NCI-H748 (cell line): Measurements from ENCODE around the gene PTPRT.

Experiments used
- DNase-seq: peaks from one replicate; lab custom pipeline; 2025; ENCODE audit not compliant: unreplicated experiment; lab: John Stamatoyannopoulos, UW

Gene PTPRT

DNA sequence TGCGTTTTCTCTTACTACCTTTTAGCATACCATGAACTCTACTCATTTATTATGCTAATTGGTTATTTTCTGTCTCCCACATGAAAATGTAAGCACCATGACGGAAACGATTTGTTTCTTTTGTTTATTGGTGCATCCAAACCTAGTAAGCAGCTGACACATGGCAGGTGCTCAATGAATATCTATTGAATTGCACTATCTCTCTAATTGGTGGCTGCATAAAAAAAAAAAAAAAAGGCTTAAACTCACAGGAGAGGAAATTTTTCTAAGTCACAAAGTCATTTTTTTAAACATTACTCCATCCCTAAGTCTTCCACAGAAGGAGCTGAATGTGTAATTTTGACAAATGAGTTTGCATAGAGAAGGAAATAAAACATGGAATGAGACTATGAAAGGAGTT, 608.4 kb downstream of the PTPRT start:
- DNase-seq, result no peak

DNA sequence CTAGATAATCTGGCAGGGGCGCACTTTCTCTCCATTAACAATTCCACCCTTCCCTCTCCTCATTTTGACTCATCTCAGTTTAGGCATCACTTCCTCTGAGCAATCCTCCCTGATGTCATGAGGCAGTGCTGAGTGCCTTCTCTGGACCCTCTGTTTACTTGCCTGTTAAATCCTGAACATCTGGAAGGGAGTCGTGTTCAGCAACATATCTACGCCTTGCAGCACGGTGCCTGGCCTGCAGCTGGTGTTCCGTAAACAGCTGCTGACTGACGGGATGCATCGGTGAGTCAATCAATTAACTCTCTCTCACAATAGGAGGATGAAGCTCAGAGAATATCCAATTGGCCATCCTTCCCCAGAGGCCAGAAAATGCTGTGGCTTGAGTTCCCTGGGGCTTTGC, 613.5 kb downstream of the PTPRT start:
- DNase-seq, result peak; percentile 46

DNA sequence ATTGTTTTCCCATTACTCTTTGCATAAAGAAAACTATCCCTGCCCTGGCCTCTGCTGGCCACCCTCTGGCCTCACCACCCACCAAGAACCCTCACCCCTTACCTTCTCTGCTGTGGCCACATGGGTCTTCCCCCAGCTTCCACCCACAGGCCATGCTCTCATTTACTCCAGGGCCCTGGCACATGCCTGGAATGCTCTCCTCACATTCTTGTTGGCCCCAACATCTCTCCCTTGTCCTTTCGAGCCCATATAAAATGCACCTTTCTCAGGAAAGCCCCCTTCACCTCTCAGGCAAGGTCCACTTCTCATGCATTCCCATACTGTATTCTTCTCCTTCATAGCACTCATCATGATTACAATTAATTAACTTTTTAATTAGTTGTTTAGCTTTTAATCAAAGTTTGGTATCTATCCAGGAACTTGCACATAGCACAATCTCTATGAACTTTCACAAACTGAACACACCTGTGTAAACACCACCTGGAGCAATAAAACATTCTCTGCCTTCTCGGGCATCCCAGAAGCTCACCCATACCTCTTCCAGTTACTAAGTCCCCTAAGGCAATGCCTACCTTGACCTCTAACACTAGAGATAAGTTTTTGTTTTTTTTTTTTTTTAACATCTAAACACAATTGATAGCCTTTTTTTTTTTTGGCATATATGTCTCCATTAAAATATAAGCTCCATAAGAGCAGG, 617.2 kb downstream of the PTPRT start:
- DNase-seq, result no peak

DNA sequence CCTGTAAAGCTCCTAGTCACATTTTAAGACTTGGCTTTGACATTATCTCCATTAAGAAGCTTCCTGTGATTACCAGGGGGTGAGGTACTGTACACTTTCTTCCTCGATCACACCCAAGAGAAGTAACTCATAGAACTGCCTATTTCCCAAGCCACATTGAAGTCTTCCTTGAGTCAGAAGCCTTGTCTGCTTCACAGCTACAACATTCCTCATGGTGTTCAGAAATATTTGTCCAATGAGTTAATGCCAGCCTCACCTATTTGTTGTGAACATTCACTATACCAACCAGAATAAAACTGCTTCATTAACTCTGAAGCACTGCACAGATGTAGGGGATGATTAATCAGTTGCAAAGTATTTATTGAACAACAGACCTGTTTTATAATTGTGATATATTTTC, 622.3 kb downstream of the PTPRT start:
- DNase-seq, result no peak

DNA sequence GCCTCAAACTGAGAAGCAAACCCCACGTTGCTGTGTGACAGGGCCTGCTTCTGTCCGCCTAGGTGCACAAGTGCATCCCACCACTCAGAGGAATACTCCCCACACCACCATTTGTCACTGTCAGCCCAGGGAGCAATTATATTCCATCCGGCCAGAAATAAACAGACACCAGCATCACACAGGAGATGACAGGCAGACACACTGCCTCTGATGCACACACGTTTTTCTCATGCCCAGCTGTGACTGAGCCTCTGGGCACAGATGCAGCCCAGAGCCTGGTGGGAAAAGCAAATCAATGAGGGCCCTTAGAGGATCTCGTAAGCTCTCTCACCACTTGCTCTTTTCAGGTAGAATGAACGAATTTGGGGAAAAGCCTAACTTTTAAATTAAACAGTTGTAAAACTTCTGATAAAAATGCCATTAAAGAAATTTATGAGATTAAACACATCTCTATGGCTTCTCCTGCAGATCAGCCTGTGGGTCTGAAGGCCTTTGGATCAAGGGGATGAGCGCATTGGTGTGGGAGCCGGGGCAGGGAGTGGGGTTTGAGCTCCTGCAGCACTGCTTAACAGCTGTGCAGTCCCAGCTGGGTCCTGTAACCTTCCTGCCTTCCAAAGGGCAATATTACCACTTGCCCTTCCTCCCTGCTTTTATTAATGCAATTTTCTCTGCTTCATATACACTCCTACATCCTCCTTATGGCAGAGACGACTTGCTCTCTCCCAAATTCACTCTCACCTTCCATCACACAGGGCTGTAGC, 624.3 kb downstream of the PTPRT start:
- no peak for DNase-seq

DNA sequence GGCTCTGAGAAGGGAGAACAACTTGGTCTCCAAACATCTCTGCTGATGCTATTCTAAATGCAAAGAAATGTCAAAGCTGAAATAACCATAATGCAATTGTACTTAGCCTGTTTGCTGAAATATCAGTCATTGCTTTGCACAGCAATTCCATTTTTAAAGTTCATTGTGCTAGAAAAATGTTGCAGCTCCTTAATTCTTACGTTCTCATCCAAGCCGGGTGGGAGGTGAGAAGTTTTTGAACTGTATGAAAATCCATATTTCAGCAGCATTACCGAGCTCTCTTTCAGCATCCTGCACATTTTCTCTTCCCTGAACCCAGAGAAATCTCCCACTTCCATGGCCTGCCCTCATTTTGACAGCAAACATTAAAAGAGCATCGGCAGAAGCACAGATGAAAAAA, 630.0 kb downstream of the PTPRT start:
- DNase-seq, result no peak

DNA sequence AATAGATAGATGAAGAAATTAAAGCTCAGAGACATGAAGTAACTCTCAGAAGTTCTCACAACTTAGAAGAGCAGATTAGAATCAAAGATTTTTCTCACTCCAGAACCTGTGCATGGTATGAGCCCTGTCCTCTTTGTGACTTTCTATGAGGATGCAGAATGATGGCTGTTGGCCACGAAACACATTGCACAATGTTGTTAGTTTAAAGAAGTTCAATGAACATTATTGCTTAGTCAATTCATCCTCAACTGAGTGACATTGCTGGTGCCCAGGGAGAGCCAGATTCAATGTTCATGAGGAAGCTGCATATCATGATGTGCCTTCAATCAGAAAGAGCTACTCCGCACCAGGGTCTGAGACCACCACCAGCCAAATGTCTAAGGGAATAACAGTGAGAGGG, 633.1 kb downstream of the PTPRT start:
- DNase-seq, result no peak

DNA sequence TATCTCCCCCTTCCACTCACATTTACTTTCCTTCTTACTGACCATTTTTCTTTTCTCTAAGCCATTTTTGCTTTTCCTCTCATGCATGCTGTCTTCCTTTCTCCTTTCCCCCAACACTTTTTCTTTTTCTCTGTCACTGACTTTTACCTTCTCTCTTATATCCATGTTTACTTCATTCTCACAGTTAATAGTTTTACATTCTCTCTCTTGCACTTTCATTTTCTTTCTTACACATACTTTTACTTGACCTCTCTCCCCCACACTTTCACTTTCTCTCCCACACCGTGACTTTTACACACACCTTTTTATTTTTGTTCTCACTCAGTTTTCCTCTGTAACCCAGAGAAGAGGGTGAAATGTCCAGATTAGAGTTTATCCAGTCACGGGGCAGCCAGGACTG, 636.3 kb downstream of the PTPRT start:
- DNase-seq, result no peak

DNA sequence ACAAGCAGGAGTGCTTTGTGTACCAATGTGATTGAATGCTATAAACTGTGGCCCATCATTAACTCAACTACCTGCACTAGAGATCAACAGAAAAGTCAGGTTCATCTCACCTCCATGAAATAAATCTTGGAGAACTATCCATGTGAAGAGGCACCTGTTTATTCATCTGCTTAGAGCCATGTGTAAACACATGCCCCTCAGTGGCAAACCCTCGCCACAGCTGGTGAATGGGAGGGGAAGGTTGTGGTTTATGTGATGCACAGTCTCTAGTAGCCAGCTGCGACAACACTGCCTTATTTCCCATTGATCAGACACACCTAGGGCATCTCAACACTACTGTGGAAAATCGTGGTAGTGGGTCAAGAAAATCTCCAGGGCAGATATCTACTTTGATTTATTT, 640.2 kb downstream of the PTPRT start:
- DNase-seq, result peak; percentile 99

DNA sequence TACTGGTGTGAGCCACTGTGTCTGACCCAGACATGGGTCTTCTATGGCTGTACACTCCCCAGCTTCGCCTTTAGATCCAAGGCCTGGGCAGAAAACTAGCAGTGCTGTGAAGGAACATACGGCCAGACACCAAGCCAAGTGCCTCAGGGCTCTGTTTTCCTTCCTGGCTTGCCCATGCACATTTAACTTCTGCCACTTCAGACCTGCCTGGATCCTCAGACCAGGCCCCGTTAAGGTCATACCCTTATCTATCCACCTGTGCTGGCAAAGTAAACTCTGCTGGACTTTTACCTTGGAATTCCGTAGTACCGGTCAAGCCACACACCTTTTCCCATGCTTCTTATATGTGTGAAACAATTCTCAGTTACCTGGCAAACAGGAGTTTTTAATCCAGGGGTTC, 644.8 kb downstream of the PTPRT start:
- DNase-seq, result no peak

DNA sequence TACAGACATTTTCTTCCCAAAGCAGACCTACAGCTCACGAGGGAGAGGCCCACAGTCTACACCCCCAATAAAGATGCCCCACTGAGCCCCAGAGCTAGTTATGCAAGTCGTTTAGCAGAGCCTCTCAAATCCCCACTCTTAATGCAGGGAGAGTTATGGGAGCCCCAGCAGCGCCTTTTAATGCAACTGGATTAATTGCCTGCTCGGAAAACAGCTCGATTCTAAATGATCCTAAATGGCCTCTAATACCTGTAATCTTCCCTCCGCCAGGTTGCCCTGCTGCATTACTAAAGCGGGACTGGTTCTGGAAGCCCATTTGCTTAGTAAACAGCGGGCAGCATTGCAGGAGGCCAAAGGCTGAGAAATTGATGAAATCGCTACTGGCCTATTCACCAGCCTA, 656.9 kb downstream of the PTPRT start:
- peak; percentile 30 for DNase-seq

DNA sequence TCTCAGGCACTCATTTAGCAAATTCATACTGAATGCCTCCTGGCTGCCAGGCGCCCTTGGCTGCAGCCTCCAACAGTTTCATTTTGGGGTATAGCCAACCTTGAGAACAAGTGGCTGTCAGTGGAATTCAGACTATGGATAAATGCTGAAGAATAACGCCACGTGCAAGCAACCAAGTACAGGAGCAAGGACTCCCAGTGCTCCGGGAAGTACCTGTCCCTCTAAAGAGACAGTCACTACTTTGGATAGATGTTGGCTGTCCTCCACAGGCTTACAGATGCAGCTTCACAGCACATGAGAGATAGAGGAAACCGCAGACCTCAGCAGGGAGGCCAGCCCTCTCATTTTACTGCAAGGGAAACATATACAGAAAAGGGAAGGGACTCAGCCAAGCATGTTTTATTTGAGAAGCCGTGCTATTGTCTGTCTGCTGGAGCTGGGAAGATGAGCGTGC, 658.2 kb downstream of the PTPRT start:
- DNase-seq, result peak; percentile 92

DNA sequence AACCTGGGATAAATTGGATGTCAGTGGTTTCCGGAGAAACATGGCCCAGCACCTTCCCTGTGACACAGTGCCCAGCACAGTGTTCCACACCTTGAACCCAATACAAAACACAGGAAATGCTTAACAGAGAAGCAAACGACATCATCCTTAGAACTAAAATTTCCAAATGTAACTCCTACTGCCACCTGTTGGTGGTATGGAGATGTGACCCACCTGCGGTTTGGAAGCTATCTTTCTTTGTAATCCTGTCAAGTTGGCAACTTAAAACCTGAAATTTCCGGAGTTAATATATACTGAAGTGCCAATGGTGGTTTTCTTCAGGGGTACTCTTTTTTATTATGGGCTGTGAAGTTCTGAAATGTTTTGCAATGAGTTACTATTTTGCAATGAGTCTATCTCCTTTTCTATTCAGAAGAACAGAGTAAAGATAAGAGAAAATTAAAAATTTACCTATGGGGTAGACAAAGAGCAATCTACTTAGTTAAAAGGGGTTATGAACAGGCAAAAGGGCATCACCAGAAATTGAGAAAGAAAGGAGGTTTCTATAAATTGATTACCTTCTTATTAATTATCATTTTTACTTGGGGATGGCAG, 658.8 kb downstream of the PTPRT start:
- DNase-seq, result peak; percentile 82

DNA sequence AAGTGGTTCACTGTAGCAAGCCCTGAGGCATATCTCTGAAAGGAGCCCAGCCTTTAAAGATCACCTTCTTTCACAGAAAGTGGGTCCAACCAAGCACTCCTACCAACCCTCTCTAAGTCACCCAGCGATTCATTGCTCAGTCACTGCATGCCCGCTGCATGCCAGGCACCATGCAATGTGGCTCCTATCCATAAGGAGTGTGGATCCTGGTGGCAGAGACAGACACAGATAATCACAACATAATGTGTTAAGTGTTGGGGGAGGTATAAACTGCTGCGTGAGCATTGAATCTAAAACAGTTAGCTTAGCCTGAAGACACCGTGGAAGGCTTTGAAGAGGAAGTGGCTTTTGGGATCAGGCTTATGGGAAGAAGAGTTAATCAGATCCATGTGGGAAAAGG, 659.5 kb downstream of the PTPRT start:
- DNase-seq, result peak; percentile 11

DNA sequence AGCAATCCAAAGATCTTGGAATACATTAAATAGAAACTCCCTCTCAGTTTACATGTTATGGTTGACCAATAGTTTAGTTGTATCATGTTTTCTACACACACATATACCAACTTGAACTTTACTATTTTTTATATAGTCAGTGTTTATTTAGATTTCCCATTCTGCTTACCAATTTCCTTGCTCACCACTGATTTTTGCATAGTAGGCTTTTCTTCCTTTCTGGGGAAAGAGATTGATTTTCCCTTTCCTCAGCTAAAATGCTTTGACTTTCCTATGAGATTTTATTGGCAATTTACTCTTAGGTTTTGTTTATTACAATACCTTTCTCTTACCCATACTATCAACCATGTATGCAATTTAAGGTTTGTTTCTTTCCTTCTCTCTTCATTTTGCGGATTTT, 665.6 kb downstream of the PTPRT start:
- no peak for DNase-seq

DNA sequence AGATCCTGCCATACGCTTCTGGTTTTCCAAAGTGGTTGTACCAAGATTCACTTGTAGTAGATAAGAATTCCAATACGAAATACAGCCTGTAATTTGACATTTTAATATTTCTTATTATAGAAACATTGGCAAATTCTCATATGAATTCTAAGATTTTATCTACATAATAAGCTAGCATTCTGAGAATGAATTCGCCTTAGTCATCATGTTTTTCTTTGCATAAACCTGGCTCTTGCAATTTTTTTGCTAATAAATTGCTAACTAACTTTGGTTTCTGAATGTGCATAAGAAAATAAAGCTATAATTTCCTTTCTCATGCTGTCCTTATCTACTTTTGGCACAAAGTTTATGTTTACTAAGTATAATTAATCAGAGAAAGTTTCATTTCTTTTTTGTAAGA, 673.0 kb downstream of the PTPRT start:
- DNase-seq, result no peak

DNA sequence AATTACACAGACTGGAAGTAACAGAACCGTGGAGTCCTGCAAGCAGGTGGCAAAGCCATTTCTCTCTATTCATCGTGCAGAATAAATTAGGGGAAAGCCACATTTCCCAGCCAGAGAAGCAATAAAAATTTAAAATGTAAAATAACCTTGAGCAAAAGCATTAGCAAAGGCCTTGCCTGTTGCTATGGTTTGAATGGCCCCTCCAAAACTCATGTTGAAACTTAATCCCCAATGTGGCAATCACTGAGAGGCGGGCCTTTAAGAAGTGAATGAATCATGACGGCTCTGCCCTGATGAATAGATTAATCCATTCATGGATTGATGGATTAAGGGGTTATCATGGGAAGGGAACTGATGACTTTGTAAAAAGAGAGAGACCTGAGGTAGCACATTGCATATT, 679.0 kb downstream of the PTPRT start:
- DNase-seq, result no peak

DNA sequence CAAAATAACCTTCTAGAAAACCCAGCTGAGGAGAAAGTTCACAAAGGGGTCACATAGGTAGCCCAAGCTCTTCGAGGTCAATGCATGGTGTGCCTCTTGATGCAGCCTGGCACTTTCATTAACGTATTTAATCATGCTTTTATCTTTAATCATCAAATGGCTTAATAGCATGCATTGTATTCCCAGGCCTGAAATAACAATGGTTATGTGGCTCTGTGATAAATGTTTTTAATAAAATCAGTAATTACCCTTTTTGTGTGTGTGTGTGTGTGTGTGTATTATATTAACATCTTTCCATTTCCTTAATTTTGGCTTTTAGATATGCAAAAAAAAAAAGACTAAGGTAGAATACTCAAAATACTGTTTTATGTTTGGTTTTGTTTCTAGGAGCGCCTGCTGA, 681.8 kb downstream of the PTPRT start:
- DNase-seq, result no peak

DNA sequence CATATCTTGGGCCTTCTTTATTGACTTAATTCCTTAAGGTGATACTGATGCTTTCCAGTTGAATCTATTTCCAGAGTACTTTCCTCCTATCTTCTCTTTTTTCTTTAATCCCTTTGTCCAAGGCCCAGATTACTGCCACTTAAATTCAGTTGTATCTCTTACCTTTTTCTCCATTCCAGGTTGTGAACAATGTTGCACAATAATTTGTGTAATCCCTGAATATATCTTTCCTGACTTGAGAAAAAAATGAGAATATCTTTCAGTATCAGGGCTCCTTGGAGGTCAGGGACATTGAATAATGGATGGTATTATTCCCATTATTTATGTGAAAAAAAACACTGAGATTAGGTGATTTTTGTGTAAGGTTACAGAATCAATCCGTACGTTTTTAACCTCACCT, 683.3 kb downstream of the PTPRT start:
- no peak for DNase-seq

DNA sequence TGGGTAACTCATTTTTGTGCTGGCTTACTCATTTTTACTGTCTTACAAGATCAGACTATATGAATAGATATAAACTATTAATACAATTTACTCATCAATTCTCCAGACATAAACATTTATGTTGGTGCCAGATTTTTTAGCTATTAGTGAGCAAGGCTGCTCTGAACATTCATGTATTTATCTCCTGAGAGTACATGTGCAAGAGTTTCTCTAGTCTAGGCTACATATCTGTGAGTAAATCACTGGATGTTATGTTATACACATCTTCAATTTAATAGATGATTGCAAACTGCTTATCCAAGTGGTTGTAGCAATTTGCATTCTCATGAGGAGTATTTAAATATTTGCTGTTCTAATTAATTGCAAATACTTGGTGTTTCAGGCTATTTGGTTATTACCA, 687.1 kb downstream of the PTPRT start:
- DNase-seq, result no peak

DNA sequence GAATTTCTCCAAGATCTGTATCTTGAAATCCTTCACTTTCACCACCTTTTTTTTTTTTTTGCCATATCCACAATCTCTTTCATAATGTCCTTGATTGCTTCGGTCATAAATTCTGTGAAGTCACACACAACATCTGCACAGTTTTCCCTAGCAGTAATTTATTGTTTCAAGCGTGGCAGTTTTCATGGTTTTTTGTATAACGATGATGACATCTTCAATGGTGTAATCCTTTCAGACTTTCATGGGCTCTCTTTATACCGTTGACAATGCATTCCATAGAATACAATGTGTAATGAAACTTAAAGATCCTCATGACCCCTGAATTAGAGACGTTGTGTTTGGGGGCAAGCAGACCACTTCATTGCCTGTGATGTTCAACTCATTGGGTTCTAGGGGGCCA, 693.1 kb downstream of the PTPRT start:
- DNase-seq, result no peak

DNA sequence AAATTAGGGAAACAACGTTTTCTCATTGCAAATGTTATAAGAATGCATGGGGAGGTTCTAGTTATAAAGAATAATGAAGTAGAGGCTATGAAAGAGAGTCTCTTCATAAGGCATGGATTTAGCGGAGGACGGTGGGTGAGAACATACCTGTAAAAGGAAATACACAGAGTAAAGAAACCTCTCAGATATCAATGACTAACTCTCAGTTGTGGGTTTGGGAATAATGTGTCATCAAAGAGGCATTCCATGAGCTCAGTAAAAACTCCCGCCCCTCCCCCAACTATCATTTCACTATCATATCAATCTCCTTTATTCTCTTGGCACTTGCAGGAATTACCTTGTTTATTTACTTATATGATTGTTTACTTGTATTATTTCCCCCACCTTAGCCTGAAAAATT, 695.4 kb downstream of the PTPRT start:
- no peak for DNase-seq
